C4-2B (cell line): Measurements from ENCODE around the gene NDEL1.

Source experiments
- H3K27ac ChIP-seq: fragments of 450-650 bp; 2 replicates; pipeline ENCODE4 v1.5.1; 2017
- CTCF ChIP-seq: fragments of 450-650 bp; conservative IDR thresholded peaks from 2 replicates; pipeline ENCODE4 v1.5.1; 2017; ENCODE audit warnings: mild to moderate bottlenecking
- ZFX ChIP-seq: fragments of 450-650 bp; IDR thresholded peaks from 2 replicates; pipeline ENCODE4 v1.6.1; 2017

The NDEL1 gene

GRCh38 chr17:8455665-8456209, 20.1 kb downstream of the NDEL1 start:
- H3K27ac ChIP-seq, result no peak overlapping the region
- TF ChIP-seq CTCF, result no peak
- TF ChIP-seq ZFX, result no peak

GRCh38 chr17:8458128-8458527, 22.4 kb downstream of the NDEL1 start:
- H3K27ac ChIP-seq, result no peak overlapping the region
- no peak for TF ChIP-seq ZFX
- no peak for TF ChIP-seq CTCF

GRCh38 chr17:8459107-8459506, 23.4 kb downstream of the NDEL1 start:
- no peak overlapping the region for H3K27ac ChIP-seq
- TF ChIP-seq CTCF (no peak), ZFX (no peak)

GRCh38 chr17:8459831-8460230, 24.1 kb downstream of the NDEL1 start:
- H3K27ac ChIP-seq, result no peak overlapping the region
- TF ChIP-seq ZFX (no peak), CTCF (no peak)

GRCh38 chr17:8462564-8462963, 26.9 kb downstream of the NDEL1 start:
- TF ChIP-seq ZFX, result no peak
- no peak for TF ChIP-seq CTCF
- no peak overlapping the region for H3K27ac ChIP-seq

- no peak overlapping the region for H3K27ac ChIP-seq
- TF ChIP-seq CTCF, result no peak
- no peak for TF ChIP-seq ZFX
These were observed 27.4 kb downstream of the NDEL1 start for GRCh38 chr17:8463099-8463498.

GRCh38 chr17:8464941-8465340, 29.3 kb downstream of the NDEL1 start:
- no peak overlapping the region for H3K27ac ChIP-seq
- TF ChIP-seq ZFX (no peak), CTCF (no peak)
